ENCODE data around the gene ZEB1.

DNA sequence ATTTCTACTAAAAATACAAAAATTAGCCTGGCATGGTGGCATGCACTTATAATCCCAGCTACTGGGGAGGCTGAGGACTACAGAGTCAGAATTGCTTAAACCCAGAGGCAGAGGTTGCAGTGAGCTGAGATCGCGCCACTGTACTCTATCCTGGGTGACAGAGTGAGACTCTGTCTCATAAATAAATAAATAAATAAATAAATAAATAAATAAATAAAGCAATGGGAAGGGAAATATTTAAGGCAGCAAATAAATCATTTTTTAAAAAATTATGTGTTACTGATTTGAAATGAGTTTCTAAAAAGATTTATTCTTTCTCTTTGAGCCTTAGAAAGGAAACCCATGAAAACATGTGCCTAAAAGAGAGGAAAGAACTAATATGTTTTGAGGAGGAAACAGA is 45.2 kb upstream of the ZEB1 start:
- no peak for TF ChIP-seq TCF12 (IDR thresholded peaks at IDR 0.05; ENCODE audit: low read depth)
- no peak for TF ChIP-seq TAF1 (IDR thresholded peaks at IDR 0.05; ENCODE audit: low read depth)
